Limb (tissue), 2 donors: ENCODE measurements around the gene FOXO1.

ENCODE experiments used
- DNase-seq, 2 donors: peaks; one replicate each; pipeline ENCODE4 v3.0.0-alpha.2; 2016; ENCODE audit errors: extremely low spot score in 2 of 2

FOXO1 gene

DNA sequence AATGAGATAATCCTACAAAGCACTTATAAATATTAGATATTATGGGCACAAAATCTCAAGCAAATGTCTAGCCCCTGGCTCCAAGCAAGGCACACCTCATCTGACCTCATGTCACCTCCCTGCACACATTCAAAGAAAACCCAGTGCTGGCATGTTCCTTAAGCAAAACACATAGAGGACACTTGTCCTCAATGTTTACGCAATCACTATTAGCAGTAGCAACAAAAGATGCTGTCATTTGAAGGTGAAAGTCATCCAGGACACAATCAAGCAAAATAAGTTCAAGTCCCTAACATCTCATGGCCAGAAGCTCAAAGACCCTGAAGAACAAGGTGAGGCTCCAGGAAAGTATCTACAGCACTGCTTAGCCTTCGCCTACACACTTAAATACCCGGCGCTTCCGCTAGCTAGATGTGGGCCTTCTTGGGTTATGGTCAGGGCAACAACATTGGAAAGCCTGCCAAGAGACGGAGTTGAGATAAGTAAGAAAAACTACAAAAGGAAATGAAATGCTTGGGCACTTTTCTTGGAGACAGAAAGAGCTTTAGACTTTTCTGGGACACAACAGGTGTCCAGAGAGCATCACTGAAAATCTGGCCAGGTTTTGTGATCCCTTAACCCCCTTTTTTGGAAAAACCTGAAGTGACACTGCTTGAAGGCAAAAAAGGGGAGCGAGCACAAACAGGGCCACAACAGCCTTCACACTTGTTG, 85.7 kb downstream of the FOXO1 start:
- DNase-seq, result no peak

DNA sequence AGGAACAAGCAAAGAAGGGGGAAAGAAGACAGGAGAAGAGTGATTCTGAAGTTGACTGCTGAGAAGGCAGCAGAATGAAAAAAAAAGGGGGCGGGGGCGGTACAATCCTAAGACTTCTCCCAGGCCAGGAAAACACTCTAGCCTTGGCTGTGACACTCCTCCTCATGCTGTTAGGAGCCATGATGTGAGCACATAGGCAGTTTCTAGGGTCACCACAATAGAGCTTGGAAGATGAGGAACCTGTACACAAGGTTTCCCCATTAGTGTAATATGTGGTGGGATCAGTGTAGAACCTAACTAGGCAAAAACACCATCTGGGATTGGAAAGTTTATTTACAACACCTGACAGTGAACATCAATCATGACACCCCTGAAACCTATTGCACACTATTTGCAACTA, 86.9 kb downstream of the FOXO1 start:
- DNase-seq, result no peak

- no peak for DNase-seq
Measured at GRCh38 chr13:40578055-40578454, 88.4 kb downstream of the FOXO1 start.

- DNase-seq, result no peak
Measured at GRCh38 chr13:40576369-40576768, 90.1 kb downstream of the FOXO1 start.

DNA sequence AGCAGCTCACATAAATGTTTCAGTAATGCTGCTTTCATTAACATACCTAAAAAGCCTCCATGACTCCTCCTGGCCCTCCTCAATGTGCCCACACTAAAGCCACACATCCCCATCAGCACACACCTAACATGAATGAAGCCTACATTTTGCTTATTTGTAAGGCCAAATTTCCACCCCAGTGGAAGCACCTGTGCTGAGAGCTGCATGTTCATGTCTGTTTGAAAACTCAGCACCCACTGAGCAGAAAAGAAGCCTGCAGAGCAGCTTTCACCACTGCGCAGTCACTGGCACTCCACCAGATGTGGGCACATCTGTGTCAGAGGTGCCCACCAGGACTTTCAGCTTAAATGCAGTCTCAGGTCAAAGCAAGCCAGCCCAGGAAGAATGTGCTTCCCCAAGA, 93.5 kb downstream of the FOXO1 start:
- no peak for DNase-seq

- no peak for DNase-seq
Measured at GRCh38 chr13:40571338-40571963, 95.0 kb downstream of the FOXO1 start.

GRCh38 chr13:40570930-40571329, 95.5 kb downstream of the FOXO1 start:
- DNase-seq, result no peak

GRCh38 chr13:40569024-40569350, 97.5 kb downstream of the FOXO1 start:
- DNase-seq, result no peak

- DNase-seq, result no peak
Measured at GRCh38 chr13:40568246-40569023, 98.0 kb downstream of the FOXO1 start.

DNA sequence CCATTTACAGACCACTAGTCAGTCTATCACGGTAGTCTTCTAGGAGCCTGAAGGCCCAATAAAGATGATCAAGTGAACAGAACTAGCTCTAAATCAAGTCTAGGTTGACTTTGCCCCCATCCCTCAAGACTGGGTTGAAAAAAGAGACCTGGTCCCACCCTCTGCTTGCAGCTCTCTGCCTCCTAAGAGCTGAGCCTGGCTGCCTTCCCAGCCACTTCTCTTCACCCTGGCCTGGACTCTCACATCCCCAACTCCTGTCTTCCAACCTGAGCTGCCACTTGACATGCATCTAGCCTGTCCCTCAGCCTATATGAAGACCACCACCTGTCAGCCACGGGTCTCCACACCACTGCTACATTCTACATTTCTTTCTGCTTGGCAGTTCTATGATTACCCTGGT, 99.6 kb downstream of the FOXO1 start:
- no peak for DNase-seq

DNA sequence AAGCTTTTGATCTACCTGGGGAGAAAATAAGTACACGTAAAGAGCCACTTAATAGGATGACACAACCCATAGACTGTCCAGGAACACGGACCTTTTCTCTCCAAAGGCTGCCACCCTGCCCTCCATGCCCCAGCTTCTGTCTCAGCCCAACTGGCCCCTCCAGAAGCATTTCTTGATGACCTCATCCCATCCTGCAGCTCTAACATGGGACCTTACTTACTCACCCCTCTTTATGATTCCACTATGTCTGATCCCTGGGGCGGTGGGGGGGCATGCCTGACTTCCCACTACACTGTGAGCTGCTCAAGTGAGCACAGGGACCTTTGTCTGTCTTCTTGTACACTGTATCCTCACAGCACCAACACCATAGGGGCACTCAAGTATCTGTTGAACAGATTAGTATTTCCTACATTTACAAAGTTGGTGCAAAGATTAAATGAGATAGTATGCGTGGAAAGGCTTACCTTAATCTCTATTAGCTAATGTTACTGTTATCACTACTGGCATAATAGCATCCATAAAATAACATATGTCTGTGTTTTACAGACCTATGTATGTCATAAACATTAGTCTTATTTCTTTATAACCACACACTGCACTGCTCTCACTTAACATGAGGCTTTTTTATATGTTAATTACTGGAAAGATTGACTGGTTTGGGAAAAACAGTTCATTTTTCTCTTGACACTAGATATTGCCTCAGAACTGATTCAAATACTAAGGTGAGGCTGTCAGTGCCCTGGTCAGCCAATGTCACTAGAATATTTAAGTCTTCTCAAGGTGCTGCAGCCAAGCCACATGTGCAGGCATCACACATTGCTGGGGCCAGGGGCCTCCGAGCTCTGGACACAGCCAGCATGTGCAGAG, 100.9 kb downstream of the FOXO1 start:
- no peak for DNase-seq

DNA sequence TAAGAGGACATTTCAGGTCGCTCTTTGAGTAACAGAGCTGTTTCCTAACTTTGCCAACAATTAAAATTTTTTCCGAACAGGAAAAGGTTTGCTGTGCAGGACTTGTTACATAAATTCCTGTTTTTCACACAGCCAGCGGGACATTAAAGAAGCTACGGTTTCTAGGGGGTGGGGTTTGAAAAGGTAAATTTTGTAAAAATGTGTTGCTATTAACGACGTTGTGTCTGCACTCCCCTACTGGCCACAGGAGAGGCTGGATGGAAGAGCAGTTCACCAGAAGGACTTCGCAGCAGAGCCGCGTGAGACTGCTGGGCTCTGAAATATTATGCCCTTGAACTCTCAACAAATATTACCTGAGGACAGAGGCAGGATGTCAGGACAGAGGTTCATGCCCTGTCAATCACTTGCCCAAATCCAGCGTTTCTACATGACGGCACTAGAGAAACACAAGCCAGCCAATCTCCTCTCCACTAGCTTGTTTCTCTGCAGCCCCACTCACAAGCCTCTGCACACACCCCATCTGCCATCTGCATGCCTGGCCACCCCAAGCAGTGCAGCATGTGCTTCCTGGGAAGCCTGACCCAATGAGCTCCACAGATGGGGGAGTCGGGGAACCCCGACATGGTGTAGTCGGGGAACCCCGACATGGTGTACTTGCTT, 102.0 kb downstream of the FOXO1 start:
- DNase-seq, result no peak

DNA sequence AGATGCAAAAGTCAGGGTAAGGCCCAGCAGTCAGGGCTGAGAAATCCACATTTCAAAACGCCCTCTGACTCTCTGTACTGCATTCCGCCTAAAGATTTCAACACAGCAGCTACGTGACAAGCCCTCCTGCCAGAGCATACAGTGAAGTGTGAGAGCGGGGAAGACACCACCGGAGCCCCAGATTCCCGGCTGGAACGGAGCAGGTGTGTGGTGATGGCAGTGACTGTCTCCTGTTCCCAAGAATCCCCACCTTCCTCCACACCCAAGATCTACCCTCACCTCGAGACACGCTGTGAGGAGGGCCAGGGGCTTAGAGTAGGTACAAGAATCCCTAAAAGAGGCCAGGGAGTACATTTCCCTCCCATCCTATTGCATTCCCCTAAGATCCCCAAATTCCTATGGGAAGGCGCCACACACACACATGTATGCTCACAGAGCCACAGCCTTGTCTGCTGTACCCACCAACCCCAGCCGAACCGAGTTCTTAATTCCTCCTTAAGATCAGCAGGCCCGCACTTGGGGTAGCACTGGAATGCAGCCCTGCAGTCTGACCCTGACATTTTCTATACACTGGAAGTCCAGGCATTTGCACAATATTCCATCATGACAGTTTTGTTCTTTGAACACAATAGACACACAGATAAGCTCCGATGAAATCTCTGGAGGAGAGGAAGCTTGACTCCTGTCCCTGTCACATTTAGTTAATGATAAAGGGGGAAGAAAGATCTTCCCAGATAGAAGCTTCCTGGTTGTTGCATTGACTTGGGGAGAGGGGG, 102.9 kb downstream of the FOXO1 start:
- DNase-seq, result no peak

GRCh38 chr13:40562975-40563349, 103.5 kb downstream of the FOXO1 start:
- DNase-seq, result no peak

- no peak for DNase-seq
Measured at GRCh38 chr13:40559915-40560314, 106.5 kb downstream of the FOXO1 start.

DNA sequence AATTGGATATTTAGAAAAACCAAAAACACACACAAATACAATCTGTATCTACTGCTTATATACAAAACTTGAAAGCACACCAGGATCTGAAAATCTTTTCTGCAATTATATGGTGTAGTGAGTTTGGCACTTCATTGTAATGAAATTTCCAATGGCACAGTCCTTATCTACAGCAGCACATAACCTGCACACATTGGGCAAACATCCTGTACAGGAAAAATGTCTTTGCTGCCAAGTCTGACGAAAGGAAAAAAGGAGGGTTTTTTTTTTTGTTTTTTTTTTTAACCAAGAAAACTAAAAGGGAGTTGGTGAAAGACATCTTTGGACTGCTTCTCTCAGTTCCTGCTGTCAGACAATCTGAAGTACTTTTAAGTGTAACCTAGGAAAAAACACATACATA, 107.8 kb downstream of the FOXO1 start:
- no peak for DNase-seq

DNA sequence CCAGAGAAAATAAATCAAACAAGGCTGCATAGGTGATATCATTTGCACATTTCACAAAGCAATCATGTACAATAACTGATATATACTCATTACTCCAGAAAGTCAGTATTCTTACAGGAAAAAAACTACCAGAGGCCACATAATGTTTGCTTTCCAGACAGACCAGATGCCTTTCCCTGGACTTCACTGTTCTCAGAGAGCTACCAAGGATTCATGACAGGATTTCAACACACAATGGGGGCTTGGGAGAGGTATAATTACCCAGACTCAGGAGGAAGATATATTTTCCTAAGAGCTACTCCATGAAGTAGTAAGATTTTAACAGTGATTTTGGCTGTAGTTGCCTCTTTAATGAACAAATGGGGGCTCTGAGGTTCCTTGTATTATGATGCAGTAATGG, 110.0 kb downstream of the FOXO1 start:
- DNase-seq, result no peak

GRCh38 chr13:40553356-40553755, 113.1 kb downstream of the FOXO1 start:
- no peak for DNase-seq

DNA sequence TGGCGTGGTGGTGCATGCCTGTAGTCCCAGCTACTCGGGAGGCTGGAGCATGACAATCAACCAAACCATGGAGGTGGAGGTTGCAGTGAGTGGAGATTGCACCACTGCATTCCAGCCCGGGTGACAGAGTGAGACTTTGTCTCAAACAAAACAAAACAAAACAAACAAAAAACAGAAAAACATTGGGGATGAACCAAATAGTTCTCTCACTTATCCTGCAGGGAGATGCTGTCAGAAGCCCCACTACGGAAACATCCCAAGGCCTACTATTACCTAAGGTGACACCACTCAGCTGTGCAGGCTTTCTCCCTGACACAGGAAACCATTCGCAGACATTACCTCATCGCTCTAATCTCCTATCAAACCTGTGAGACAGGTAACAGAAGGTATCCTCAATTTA, 113.5 kb downstream of the FOXO1 start:
- no peak for DNase-seq

DNA sequence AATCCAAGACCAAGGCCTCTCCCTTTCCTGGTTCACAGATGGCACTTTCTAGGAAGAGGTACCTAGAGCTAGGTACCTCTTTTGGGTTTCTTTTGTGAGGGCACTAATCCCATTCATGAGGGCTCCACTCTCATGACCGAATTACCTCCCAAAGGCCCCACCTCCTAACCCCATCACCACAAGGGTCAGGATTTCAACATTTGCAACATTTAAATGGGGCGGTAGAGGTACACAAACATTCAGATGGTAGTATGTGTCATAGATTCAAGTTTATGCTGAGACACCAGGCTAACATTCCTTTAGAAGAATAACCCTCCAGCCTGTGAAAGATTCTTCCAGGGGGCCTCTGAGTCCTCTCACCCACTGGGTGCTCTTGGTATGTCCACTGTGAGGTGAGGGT, 116.3 kb downstream of the FOXO1 start:
- DNase-seq, result no peak
